ENCODE results near the gene TBC1D5.

Gene TBC1D5

DNA sequence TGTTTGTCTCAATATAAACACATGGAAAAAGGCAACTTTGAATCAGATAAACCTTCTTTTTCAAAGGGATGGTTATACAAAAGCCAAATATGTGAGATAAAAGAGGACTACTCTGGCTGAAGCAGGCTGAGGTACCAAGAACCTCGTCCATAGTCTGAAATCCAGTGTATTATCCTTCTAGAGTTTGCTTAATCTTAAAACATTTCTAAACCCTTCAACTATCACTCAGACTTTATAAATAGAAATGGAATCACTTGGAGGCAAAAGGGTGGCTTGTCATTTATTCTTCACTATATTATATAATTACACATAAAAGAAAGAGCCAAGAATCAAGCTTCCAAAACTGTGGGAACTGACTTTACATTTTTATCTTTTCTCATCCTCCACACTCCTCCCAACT lies 554.1 kb downstream of the TBC1D5 start (continued):
- no peak for TF ChIP-seq CSDC2 (CRISPR knock-in tag; IDR thresholded peaks at IDR 0.05)
- TF ChIP-seq ZNF8 (CRISPR knock-in tag; IDR thresholded peaks at IDR 0.05): no peak
- TF ChIP-seq GLIS3 (CRISPR knock-in tag; IDR thresholded peaks at IDR 0.05): no peak
- no peak for TF ChIP-seq ARNTL (CRISPR knock-in tag; IDR thresholded peaks at IDR 0.05; ENCODE audit: borderline replicate concordance, low read depth)
- TF ChIP-seq TOX (CRISPR knock-in tag; IDR thresholded peaks at IDR 0.05; ENCODE audit: borderline replicate concordance): no peak
- no peak for TF ChIP-seq RARB (CRISPR knock-in tag; IDR thresholded peaks at IDR 0.05)
- no peak for TF ChIP-seq ZNF565 (CRISPR knock-in tag; conservative IDR thresholded peaks at IDR 0.05; ENCODE audit: low read depth)
- TF ChIP-seq PPARA (CRISPR knock-in tag; IDR thresholded peaks at IDR 0.05; ENCODE audit: borderline replicate concordance): no peak
- TF ChIP-seq, protein P1, sequence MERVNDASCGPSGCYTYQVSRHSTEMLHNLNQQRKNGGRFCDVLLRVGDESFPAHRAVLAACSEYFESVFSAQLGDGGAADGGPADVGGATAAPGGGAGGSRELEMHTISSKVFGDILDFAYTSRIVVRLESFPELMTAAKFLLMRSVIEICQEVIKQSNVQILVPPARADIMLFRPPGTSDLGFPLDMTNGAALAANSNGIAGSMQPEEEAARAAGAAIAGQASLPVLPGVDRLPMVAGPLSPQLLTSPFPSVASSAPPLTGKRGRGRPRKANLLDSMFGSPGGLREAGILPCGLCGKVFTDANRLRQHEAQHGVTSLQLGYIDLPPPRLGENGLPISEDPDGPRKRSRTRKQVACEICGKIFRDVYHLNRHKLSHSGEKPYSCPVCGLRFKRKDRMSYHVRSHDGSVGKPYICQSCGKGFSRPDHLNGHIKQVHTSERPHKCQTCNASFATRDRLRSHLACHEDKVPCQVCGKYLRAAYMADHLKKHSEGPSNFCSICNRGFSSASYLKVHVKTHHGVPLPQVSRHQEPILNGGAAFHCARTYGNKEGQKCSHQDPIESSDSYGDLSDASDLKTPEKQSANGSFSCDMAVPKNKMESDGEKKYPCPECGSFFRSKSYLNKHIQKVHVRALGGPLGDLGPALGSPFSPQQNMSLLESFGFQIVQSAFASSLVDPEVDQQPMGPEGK (CRISPR knock-in tag; IDR thresholded peaks at IDR 0.05; ENCODE audit: borderline replicate concordance): no peak

DNA sequence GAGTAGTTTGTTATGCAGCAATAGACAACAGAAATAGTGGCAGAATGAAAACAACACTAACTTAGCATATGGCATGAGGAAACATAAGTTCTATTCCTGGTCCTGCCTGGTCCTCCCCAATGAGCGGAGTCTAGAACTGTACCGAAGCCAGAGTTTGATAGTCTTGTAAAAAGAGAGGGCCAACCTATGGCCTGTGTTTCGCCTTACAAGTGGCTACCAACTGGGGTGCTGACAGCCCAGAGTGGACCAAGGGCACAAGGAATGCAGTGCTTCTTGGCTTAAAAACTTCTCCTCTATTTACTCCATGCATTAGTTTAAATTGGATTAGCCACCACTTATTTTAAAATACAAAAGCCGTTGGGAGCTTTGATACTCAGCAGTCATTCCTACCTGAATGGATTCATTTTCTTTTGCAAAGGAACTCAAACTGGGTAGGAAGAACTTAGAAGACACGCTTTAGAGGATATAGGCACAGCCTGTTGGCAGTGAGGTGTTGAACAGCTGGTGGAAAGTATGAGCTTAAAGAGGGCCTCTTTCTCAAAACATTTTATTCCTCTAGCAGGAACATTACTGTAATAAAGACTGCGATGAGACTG lies 554.7 kb downstream of the TBC1D5 start:
- ATAC-seq: no peak
- TF ChIP-seq, protein P2, sequence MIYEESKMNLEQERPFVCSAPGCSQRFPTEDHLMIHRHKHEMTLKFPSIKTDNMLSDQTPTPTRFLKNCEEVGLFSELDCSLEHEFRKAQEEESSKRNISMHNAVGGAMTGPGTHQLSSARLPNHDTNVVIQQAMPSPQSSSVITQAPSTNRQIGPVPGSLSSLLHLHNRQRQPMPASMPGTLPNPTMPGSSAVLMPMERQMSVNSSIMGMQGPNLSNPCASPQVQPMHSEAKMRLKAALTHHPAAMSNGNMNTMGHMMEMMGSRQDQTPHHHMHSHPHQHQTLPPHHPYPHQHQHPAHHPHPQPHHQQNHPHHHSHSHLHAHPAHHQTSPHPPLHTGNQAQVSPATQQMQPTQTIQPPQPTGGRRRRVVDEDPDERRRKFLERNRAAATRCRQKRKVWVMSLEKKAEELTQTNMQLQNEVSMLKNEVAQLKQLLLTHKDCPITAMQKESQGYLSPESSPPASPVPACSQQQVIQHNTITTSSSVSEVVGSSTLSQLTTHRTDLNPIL (CRISPR knock-in tag; IDR thresholded peaks at IDR 0.05; ENCODE audit: low read depth): no peak
- TF ChIP-seq TOX (CRISPR knock-in tag; IDR thresholded peaks at IDR 0.05; ENCODE audit: borderline replicate concordance) (no peak), ZFP30 (CRISPR knock-in tag; IDR thresholded peaks at IDR 0.05) (no peak), ISL1 (CRISPR knock-in tag; IDR thresholded peaks at IDR 0.05) (no peak), ZFP3 (CRISPR knock-in tag; IDR thresholded peaks at IDR 0.05) (no peak), CSDC2 (CRISPR knock-in tag; IDR thresholded peaks at IDR 0.05) (no peak)
- TF ChIP-seq, protein P3, sequence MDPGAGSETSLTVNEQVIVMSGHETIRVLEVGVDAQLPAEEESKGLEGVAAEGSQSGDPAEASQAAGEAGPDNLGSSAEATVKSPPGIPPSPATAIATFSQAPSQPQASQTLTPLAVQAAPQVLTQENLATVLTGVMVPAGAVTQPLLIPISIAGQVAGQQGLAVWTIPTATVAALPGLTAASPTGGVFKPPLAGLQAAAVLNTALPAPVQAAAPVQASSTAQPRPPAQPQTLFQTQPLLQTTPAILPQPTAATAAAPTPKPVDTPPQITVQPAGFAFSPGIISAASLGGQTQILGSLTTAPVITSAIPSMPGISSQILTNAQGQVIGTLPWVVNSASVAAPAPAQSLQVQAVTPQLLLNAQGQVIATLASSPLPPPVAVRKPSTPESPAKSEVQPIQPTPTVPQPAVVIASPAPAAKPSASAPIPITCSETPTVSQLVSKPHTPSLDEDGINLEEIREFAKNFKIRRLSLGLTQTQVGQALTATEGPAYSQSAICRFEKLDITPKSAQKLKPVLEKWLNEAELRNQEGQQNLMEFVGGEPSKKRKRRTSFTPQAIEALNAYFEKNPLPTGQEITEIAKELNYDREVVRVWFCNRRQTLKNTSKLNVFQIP (CRISPR knock-in tag; IDR thresholded peaks at IDR 0.05; ENCODE audit: borderline replicate concordance, low read depth): no peak

DNA sequence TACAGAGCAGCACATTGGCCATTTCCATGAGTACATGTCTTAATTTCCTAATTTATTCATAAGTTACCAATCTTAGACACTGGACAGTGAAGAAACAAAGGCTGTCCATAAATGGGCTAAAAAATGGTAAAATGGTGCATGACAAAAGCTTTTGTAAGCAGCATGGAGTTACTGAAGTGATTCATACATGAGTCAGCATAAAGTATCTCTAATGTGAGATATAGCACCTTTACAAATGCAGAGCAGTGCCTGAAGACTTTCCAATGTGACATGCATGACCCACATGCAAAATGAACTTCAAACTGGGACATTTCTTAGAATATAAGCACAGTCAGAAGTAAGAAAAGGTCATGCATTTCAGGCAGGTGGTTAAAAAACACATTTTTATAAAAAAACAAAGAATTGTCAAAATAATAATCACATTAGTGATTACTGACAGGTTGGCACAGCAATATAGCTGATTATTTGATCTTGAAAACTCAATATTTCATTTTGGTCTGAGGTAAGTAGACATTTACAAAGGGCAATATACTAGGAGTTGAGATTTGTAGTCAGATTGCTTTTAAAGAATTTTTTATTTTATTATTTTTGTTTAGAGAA lies 558.4 kb downstream of the TBC1D5 start:
- TF ChIP-seq GLIS3 (CRISPR knock-in tag; IDR thresholded peaks at IDR 0.05): no peak
- TF ChIP-seq TCF4 (CRISPR knock-in tag; IDR thresholded peaks at IDR 0.05; ENCODE audit: borderline replicate concordance): no peak

DNA sequence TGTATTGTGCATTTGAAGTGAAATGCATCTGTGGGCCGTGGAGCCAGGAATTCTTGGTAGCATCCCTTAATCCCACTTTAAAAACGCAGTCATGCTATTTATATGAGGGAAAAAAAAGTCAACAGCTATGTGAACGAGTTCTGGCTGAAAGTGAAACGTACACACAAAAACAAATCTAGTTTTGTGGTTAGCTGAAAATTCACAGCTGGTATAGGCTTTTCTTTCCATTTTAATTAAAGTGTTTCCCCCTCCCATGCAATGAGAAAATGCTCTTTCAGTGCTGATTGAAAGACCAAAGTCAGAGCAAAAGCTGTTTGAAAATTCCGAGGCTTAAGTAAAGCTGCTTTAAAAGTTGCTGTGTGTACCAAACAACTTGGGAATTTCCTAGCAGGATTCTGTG lies 560.3 kb downstream of the TBC1D5 start:
- no peak for ATAC-seq
- TF ChIP-seq, protein P1 (CRISPR knock-in tag; IDR thresholded peaks at IDR 0.05; ENCODE audit: borderline replicate concordance): no peak
- TF ChIP-seq RARB (CRISPR knock-in tag; IDR thresholded peaks at IDR 0.05) (no peak), CSDC2 (CRISPR knock-in tag; IDR thresholded peaks at IDR 0.05) (no peak), ZFP30 (CRISPR knock-in tag; IDR thresholded peaks at IDR 0.05) (no peak), ZC3H10 (CRISPR knock-in tag; IDR thresholded peaks at IDR 0.05) (no peak), ZFP3 (CRISPR knock-in tag; IDR thresholded peaks at IDR 0.05) (no peak), GLIS3 (CRISPR knock-in tag; IDR thresholded peaks at IDR 0.05) (no peak), ZNF8 (CRISPR knock-in tag; IDR thresholded peaks at IDR 0.05) (no peak), ZNF565 (CRISPR knock-in tag; conservative IDR thresholded peaks at IDR 0.05; ENCODE audit: low read depth) (no peak), ESRRG (CRISPR knock-in tag; IDR thresholded peaks at IDR 0.05) (no peak), PPARA (CRISPR knock-in tag; IDR thresholded peaks at IDR 0.05; ENCODE audit: borderline replicate concordance) (no peak), ZNF70 (CRISPR knock-in tag; IDR thresholded peaks at IDR 0.05) (no peak), SNAI2 (CRISPR knock-in tag; IDR thresholded peaks at IDR 0.05) (no peak), BACH2 (CRISPR knock-in tag; IDR thresholded peaks at IDR 0.05; ENCODE audit: borderline replicate concordance) (no peak), ARNTL (CRISPR knock-in tag; IDR thresholded peaks at IDR 0.05; ENCODE audit: borderline replicate concordance, low read depth) (no peak)
- TF ChIP-seq, protein P4, sequence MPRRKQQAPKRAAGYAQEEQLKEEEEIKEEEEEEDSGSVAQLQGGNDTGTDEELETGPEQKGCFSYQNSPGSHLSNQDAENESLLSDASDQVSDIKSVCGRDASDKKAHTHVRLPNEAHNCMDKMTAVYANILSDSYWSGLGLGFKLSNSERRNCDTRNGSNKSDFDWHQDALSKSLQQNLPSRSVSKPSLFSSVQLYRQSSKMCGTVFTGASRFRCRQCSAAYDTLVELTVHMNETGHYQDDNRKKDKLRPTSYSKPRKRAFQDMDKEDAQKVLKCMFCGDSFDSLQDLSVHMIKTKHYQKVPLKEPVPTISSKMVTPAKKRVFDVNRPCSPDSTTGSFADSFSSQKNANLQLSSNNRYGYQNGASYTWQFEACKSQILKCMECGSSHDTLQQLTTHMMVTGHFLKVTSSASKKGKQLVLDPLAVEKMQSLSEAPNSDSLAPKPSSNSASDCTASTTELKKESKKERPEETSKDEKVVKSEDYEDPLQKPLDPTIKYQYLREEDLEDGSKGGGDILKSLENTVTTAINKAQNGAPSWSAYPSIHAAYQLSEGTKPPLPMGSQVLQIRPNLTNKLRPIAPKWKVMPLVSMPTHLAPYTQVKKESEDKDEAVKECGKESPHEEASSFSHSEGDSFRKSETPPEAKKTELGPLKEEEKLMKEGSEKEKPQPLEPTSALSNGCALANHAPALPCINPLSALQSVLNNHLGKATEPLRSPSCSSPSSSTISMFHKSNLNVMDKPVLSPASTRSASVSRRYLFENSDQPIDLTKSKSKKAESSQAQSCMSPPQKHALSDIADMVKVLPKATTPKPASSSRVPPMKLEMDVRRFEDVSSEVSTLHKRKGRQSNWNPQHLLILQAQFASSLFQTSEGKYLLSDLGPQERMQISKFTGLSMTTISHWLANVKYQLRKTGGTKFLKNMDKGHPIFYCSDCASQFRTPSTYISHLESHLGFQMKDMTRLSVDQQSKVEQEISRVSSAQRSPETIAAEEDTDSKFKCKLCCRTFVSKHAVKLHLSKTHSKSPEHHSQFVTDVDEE (CRISPR knock-in tag; IDR thresholded peaks at IDR 0.05): no peak
- TF ChIP-seq, protein P3 (CRISPR knock-in tag; IDR thresholded peaks at IDR 0.05; ENCODE audit: borderline replicate concordance, low read depth): no peak
- TF ChIP-seq, protein P5, sequence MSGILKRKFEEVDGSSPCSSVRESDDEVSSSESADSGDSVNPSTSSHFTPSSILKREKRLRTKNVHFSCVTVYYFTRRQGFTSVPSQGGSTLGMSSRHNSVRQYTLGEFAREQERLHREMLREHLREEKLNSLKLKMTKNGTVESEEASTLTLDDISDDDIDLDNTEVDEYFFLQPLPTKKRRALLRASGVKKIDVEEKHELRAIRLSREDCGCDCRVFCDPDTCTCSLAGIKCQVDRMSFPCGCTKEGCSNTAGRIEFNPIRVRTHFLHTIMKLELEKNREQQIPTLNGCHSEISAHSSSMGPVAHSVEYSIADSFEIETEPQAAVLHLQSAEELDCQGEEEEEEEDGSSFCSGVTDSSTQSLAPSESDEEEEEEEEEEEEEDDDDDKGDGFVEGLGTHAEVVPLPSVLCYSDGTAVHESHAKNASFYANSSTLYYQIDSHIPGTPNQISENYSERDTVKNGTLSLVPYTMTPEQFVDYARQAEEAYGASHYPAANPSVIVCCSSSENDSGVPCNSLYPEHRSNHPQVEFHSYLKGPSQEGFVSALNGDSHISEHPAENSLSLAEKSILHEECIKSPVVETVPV (CRISPR knock-in tag; IDR thresholded peaks at IDR 0.05): no peak

More for the DNA sequence above, 558.4 kb downstream of the TBC1D5 start:
- ATAC-seq: no peak

Data from SK-N-SH treated with all-trans-retinoic acid at 6 μM for 48 hours (cell line).